HG03354 (cell line): ENCODE data around the gene TLR4.

ENCODE experiments used
- ATAC-seq: cut with Tn5 transposase; IDR thresholded peaks from one replicate; pipeline ENCODE4 v1.9.1; 2021; ENCODE audit warnings: mild to moderate bottlenecking; ENCODE audit not compliant: unreplicated experiment, poor library complexity, severe bottlenecking

The TLR4 gene

DNA sequence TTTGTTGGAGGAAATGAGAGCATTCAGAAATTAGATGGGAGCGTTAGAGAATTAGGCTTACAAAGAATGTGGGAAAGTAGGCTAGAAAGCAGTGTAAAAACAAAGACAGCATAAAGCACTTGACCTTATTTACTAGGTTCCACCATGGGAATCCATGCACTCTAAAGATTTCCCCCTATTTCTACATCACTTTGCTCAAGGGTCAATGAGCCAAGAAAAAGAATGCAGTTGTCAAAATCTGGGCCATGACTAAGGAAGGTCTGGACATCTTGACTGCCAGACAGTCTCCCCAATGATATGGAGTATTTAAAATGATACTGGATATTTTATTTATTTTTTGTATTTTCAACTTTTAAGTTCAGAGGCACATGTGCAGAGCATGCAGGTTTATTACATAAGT lies 3.4 kb downstream of the TLR4 start:
- ATAC-seq: no peak

DNA sequence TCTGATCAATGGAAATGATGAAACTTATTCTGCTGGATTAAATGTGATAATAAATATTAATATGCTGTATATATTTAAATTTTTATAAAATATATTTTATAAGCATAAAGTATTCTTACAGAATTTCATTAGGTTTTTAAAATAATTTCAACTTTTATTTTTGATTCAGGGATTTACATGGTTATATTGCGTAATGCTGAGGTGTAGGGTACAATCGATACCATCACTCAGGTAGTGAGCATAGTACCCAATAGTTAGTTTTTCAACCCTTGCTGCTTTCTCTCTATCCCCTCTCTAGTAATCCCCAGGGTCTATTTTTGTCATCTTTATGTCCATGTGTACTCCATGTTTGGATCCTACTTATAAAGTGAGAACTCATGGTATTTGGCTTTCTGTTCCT lies 5.7 kb downstream of the TLR4 start:
- no peak for ATAC-seq

GRCh38 chr9:117714282-117714681 lies 10.1 kb downstream of the TLR4 start:
- ATAC-seq: no peak

- ATAC-seq: no peak
Measured at GRCh38 chr9:117715411-117715989, 11.3 kb downstream of the TLR4 start.

GRCh38 chr9:117718085-117718484 lies 13.9 kb downstream of the TLR4 start:
- ATAC-seq: peak; percentile 100

DNA sequence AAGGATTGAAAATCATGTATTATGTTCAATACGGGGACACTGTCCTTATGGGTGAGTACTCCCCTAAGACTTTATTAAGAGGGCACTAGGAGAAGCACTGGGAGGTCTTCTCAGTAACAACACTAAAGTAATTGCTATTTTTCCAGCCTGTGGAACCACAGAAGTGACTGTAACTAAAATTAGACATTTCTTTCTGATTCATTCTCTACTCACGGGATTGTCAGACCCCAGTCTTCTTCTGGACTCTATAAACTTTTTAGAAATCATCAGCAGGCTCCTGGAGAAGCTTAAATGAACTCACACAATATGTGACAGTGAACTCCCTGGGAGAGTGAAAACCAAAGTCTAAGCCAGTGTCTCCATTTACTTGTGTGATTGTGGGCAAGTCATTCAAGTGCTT lies 14.5 kb downstream of the TLR4 start:
- ATAC-seq: peak; percentile 20

- no peak for ATAC-seq
Measured at GRCh38 chr9:117719161-117719920, 15.1 kb downstream of the TLR4 start.

DNA sequence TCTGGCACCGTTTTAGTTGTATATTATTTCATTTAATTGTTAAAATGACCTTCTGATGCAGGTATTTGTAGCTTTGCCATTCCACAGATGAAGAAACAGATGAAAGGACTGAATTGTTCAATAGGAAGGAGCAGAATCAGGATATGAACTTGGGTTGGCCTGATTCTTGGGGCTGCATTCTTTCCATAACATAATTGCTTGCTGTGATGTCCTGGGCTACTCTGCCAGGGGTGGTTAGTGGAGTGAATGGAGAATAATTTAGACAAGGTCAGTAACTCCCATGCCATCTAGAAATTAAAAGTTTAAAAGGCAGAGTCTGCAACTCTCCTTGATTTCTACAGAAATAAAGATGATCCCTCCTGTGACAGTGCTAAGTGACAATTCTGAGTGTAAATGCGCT lies 15.9 kb downstream of the TLR4 start:
- ATAC-seq: no peak

DNA sequence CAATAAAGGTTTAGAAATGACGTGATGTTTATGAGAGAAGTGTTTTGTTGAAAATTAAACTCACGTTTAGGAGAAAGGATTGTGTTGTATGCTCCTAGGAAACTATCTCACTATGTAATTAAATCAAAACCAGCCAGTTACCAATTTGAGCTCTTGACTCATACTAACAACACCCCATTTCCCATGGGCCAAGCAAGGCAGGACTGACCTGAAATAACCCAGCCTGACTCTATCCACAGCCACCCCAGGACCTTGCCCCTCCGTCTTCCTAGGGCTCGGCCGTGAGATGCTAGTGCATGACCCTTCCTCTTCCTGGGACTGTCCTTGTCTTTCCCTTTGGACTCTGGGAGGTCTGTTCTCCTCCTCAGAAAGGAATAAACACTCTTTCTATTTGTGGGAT lies 16.4 kb downstream of the TLR4 start:
- no peak for ATAC-seq

DNA sequence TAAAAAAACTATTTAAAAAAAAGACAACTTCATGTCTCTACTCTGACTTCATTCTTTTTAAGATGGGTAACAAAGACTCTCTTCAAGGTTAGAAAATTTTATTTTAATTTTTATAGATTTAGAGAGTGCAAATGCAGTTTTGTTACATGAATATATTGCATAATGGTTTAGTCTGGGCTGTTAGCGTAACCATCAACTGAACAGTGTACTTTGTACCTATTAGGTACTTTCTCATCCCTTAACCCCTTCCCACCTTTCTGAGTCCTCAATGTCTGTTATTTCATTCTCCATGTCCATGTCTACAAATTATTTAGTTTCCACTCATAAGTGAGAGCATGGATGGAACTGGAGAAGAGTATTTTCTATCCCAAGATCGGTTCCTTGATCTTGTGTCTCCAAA lies 16.8 kb downstream of the TLR4 start:
- no peak for ATAC-seq

- no peak for ATAC-seq
Measured at GRCh38 chr9:117722108-117722761, 18.0 kb downstream of the TLR4 start.

DNA sequence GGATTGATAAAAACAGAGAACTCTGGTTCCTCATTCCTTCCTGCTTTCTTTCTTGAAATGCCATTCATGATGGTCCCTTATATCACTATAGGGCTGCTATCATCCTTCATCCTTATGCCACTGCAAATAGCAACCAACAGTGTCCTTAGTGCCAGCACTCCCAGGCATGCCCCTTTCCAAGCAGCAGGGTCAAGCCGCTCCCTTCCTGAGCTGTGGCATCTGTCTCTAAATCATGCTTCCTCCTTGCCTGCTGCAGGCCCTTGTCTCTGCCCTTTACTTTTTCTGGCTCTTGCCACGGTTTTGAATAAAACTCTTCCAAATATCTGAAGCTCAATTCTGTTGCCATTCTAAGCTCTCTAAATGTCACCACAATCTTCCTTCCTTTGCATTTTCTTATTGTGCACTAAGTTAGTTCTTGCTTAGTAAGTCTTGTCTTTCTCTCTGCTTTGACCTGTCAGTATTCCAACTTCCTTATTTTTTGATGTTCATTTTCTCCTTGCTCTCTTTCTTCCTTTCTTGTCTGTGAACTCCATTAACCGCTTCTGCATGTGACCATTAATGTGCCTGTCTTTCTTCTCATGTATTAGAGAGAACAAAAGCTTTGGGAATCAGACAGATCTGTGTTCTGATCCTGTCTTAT lies 19.9 kb downstream of the TLR4 start:
- ATAC-seq: no peak

DNA sequence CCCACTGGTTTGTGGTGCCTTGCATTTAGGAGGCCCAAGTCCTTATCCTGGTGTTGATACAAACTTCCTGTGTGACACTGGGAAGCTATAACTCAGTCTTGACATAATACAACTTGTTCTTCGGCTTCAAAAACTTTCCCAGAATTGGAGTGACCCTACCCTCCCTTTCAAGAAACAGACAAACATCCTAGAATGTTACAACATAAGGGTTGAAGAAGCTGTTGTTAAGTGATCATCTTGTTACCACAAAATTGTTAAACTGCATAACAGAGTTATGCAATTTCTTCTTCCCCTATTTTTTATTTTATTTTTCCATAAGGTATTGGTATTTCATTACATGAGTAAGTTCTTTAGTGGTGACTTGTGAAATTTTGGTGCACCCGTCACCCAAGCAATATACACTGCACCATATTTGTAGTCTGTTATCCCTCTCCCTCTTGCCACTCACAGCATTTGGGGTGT lies 21.3 kb downstream of the TLR4 start:
- ATAC-seq: no peak

DNA sequence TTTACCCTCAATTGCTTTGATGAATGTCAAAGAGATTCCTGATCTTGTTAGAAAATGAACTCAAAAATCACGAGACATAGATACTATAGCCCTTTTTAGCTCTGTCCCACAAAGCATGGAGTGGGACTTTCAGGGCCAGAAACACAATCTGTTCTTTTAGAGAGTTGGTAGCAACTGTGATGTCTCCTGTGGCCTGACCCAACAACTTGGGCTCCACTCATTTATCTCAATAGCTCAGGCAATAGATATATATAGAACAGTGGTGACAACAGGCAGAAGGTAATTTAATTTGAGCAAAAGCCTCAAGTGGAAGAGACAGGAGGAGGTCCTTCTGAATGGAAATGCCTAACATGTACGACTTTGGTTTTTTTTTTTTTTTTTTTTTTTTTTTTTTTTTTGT lies 25.2 kb downstream of the TLR4 start:
- no peak for ATAC-seq

DNA sequence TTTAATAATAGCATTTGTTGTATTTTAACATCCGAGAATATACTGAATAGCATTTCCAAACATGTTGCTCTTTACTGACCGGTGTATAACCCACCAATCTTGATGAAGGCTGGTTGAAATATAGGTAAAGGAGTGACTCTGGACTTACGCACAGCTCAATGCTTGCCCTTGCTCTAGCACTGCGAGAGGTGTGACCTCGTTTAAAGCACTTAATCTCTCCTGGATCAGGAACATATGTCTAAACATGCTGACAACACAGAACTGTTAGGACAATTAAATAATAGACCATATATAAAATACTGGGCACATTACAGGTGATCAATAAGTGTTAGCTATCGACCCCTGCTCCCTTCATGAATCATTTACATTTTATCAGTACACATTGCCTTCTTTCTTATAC lies 28.3 kb downstream of the TLR4 start:
- ATAC-seq: no peak

DNA sequence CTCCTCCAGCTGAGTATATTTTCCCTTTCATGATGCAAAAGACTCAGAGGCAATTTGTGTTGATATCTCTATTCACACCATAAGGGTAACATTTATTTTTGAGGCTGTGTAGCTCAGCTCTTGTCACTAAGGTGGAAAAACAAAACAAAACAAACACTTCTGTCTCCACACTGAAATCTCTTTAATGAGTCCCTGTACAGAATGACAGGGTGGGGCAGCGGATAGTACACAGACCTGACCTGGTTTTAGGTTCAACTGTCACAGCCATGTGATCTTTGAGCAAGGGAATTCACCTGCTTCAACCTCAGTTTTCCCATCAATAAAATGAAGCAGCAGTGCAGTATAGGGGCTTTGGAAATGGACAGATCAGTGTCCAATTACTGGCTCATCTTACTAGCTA lies 29.3 kb downstream of the TLR4 start:
- no peak for ATAC-seq

- ATAC-seq: no peak
Measured at GRCh38 chr9:117734082-117734481, 29.9 kb downstream of the TLR4 start.

DNA sequence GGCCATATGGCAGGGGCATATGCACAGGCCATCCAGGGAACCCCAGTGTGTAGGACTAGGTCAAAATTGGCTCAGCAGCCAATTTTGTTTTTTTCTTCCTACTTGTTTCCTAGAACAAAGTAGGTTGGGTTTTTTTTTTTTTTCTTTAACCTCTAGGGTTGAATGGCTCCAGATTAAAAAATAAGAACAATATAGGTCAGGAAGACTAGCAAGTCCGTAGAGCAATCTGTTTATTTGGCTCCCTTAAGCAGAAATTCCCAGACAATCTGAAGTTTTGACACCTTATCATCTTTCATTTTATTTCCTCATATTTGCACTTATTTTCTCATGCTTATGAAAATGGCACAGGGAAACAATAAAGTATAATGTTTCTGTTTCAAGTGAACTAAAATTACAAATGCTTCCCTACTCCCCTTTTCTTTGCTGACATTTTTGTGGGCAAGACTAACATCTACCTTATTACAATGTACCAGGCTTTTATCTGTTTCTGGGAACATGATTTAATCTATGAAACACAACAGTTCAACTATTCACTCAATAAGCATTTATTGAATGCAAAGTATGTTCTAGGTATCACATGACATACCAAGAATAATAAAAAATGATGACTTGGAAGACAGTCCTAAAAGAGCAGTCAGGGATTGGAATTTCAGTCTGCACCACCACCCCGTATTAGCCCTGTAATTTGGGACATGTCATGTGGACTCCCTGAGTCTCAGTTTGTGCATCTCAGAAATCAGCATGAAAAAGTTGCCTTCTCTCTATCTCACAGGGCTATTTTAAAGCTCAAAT lies 30.5 kb downstream of the TLR4 start:
- no peak for ATAC-seq

- ATAC-seq: no peak
Measured at GRCh38 chr9:117737721-117738226, 33.6 kb downstream of the TLR4 start.

DNA sequence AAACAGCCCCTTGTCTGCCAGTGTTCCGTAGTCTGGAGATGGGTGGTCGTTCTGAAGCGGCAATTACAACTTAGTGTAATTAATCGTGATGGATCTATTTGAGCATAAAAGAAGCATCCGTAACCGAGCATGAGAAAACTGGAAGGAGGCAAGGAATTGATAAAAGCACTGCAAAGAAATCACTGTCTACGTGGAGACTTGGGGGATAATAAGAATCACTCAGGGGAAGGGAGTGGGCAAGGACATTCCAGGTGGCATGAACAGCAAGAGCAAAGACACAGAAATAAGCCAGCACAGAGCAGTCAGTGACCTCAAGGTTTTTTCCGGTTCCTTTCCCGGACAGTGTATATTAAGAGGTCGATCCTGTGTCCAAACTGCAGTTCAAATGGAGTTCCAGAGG lies 35.0 kb downstream of the TLR4 start:
- no peak for ATAC-seq
